ENCODE results near the gene CEACAM3.

CEACAM3 gene

DNA sequence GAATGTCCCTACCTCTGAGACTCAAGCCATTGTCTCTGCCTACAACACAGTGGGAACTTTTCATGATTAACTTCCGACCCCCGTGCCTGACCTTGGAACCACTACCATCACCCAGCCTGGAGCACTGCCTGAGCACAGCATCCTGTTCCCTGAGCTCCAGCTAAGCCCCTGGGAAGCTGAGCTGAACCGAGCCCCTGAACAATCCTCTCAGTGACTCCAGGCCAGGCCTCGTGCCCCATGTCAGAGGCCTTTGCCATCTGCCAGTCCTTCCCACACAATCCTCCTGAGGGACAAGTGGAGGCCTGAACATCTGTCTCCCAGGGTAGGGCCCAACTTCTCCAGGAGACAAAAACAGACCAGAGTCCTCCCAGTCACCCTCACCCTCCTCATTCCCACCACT is 17.5 kb downstream of the CEACAM3 start:
- H3K4me3 ChIP-seq (ENCODE audit: low read depth, low read length): no peak overlapping the region
- H3K4me1 ChIP-seq (ENCODE audit: control insufficient read depth, insufficient read depth, low read length): no peaks in the 10 kb centered on the region
- no peaks in the 10 kb centered on the region for H3K9me3 ChIP-seq (ENCODE audit: control insufficient read depth, insufficient read depth, low read length)
- H3K36me3 ChIP-seq (ENCODE audit: control insufficient read depth, insufficient read depth, low read length): no peaks in the 10 kb centered on the region
- no peak overlapping the region for H3K9ac ChIP-seq (ENCODE audit: low read depth, low read length)
- H3K27me3 ChIP-seq (ENCODE audit: control insufficient read depth, insufficient read depth, low read length): no peaks in the 10 kb centered on the region

DNA sequence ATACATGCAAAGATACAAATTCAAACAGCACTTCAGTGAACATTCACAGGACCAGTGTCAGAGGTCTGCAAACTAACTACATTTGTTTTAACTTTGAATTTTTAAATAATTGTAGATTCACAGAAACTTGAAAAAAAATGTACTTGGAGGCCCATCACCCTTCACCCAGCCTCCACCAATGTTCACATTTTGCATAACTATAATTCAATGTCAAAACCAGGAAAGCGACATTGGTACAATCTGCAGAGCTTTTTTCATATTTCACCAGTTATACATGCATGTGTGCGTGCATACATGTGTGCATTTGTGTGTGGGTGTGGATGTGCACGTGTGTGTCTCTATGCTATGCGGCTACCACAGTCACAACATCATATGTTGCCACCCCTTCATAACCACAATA is 18.9 kb downstream of the CEACAM3 start:
- Histone ChIP-seq H3K27me3 (ENCODE audit: control insufficient read depth, insufficient read depth, low read length) (no peaks in the 10 kb centered on the region), H3K9ac (ENCODE audit: low read depth, low read length) (no peak overlapping the region), H3K4me1 (ENCODE audit: control insufficient read depth, insufficient read depth, low read length) (no peaks in the 10 kb centered on the region), H3K9me3 (ENCODE audit: control insufficient read depth, insufficient read depth, low read length) (no peaks in the 10 kb centered on the region), H3K4me3 (ENCODE audit: low read depth, low read length) (no peak overlapping the region), H3K36me3 (ENCODE audit: control insufficient read depth, insufficient read depth, low read length) (no peaks in the 10 kb centered on the region)

GRCh38 chr19:41816761-41817160 is 20.4 kb downstream of the CEACAM3 start:
- Histone ChIP-seq H3K9me3 (ENCODE audit: control insufficient read depth, insufficient read depth, low read length) (no peaks in the 10 kb centered on the region), H3K36me3 (ENCODE audit: control insufficient read depth, insufficient read depth, low read length) (no peaks in the 10 kb centered on the region), H3K4me1 (ENCODE audit: control insufficient read depth, insufficient read depth, low read length) (no peaks in the 10 kb centered on the region), H3K9ac (ENCODE audit: low read depth, low read length) (no peak overlapping the region), H3K4me3 (ENCODE audit: low read depth, low read length) (no peak overlapping the region), H3K27me3 (ENCODE audit: control insufficient read depth, insufficient read depth, low read length) (no peaks in the 10 kb centered on the region)

DNA sequence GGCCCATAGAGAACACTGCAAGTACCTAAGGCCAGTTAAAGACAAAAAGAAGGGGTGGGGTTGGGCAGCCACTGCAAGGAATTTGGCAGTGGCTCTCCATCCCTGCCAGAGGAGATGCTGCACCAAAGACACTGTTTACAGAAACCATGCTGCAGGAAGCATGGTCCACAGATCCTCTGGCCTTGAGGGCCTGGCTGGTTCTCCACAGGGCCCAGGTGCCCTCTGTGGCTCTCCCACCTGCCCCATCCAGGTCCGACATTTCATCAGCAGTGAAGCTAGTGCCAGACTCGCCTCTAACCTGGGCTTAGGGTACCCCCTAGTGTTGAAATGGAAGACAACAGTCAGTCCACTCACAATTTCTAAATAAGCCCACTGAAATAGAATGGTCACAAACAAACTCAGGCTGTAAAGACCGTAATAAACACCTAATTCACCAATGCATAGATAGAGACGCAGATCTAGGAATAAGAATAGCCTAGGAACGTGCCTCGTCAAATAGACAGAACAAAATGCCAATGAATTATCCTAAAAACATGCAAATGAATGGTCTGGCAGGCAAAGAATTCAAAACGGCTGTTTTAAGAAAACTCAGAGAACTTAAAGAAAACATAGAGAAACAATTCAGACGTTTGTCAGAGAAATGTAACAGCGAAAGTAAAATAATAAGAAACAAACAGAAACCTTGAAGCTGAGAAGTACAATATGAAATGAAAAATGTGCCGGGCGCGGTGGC is 24.8 kb downstream of the CEACAM3 start:
- Histone ChIP-seq H3K9ac (ENCODE audit: low read depth, low read length) (no peak overlapping the region), H3K4me1 (ENCODE audit: control insufficient read depth, insufficient read depth, low read length) (no peaks in the 10 kb centered on the region), H3K27me3 (ENCODE audit: control insufficient read depth, insufficient read depth, low read length) (no peaks in the 10 kb centered on the region), H3K9me3 (ENCODE audit: control insufficient read depth, insufficient read depth, low read length) (no peaks in the 10 kb centered on the region), H3K36me3 (ENCODE audit: control insufficient read depth, insufficient read depth, low read length) (no peaks in the 10 kb centered on the region), H3K4me3 (ENCODE audit: low read depth, low read length) (no peak overlapping the region)

DNA sequence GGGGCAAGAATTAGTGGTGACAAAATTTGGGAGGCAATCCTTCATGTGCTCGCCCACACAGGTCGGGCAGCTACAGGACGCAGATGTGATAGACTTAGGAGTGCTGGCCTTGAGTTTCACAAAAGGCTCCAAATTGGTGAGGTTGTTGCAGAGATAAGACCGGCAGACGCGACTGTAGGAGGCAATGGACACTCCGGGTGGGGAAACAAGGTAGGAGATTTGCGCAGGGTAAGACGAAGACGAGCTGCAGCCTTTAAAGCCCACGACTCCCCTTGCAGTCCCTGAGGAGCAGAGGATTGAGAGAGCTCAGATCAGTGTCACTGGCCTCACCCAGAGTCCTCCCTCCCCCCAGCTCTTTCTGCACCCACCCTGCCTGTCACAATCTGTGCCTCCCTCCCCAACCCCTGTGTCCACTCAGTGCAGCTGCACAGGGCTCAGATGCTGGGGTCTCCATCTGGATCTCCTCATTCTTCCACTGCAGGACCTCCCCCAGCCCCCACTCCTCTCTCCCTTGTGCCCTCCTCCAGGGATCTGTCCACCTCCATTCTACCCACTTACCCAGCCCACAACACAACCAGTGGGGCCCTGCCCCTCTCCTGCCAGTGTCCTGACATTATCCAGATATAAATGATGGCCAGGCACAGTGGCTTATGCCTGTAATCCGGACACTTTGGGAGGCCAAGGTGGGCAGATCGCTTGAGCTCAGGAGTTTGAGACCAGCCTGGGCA is 41.8 kb downstream of the CEACAM3 start:
- H3K9ac ChIP-seq (ENCODE audit: low read depth, low read length): no peak overlapping the region
- no peak overlapping the region for H3K4me3 ChIP-seq (ENCODE audit: low read depth, low read length)
- H3K4me1 ChIP-seq (ENCODE audit: control insufficient read depth, insufficient read depth, low read length): no peaks in the 10 kb centered on the region
- H3K27me3 ChIP-seq (ENCODE audit: control insufficient read depth, insufficient read depth, low read length): peaks cover 3% of the 10 kb centered on the region
- H3K9me3 ChIP-seq (ENCODE audit: control insufficient read depth, insufficient read depth, low read length): no peaks in the 10 kb centered on the region
- H3K36me3 ChIP-seq (ENCODE audit: control insufficient read depth, insufficient read depth, low read length): no peaks in the 10 kb centered on the region

DNA sequence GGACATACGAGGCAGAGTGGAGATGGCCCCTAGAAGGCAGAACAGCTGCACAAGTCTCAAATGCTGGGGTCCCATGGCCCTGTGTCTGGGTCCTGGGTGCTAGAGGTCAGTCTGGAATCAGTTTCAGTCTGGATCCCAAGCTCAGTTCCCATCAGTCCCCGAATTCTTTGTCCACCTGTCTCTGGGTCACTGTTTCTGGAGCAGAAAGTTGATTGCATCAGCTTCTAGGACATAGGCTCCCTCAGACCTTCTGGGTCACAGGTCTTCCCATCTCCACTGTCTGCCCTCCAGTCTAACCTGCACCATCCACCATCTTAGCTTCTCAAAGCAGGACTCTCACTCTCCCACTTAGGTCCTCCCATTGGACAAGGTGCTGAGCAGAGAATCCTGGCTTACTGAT is 42.8 kb downstream of the CEACAM3 start:
- H3K27me3 ChIP-seq (ENCODE audit: control insufficient read depth, insufficient read depth, low read length): peaks cover 3% of the 10 kb centered on the region

GRCh38 chr19:41843371-41843770 is 47.0 kb downstream of the CEACAM3 start:
- no peaks in the 10 kb centered on the region for H3K4me1 ChIP-seq (ENCODE audit: control insufficient read depth, insufficient read depth, low read length)
- H3K4me3 ChIP-seq (ENCODE audit: low read depth, low read length): no peak overlapping the region
- no peaks in the 10 kb centered on the region for H3K36me3 ChIP-seq (ENCODE audit: control insufficient read depth, insufficient read depth, low read length)
- H3K9ac ChIP-seq (ENCODE audit: low read depth, low read length): no peak overlapping the region
- H3K27me3 ChIP-seq (ENCODE audit: control insufficient read depth, insufficient read depth, low read length): peaks cover 3% of the 10 kb centered on the region
- H3K9me3 ChIP-seq (ENCODE audit: control insufficient read depth, insufficient read depth, low read length): no peaks in the 10 kb centered on the region

More for the DNA sequence above, 42.8 kb downstream of the CEACAM3 start:
- no peak overlapping the region for H3K9ac ChIP-seq (ENCODE audit: low read depth, low read length)
- no peak overlapping the region for H3K4me3 ChIP-seq (ENCODE audit: low read depth, low read length)
- H3K9me3 ChIP-seq (ENCODE audit: control insufficient read depth, insufficient read depth, low read length): no peaks in the 10 kb centered on the region
- H3K4me1 ChIP-seq (ENCODE audit: control insufficient read depth, insufficient read depth, low read length): no peaks in the 10 kb centered on the region
- no peaks in the 10 kb centered on the region for H3K36me3 ChIP-seq (ENCODE audit: control insufficient read depth, insufficient read depth, low read length)

DNA sequence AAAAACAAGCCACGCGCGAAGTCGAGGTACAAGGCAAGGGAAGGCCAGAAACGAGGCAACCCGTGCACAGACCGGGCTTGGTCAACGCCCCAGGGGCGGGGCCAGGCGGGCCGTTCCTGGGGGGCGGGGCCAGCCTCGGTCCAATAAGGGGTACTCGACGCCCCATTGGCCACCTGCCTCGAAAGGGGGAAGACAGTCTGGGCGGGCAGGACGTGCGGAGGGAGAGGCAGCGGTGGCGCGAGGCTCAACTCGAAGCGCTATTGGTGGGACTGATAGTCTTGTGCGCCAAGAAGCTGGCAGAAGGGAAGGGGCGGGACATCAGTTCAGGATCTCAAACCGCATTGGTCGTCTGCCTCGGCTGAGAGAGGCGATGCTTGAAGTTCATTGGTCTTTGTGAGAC is 48.2 kb downstream of the CEACAM3 start, which contains the start of gene LYPD4:
LYPD4 (minus strand) TSS at position 83 of the 400 bp plus-strand sequence. CDS start 5,398 bp downstream, outside the sequence.
- no peaks in the 10 kb centered on the region for H3K9me3 ChIP-seq (ENCODE audit: control insufficient read depth, insufficient read depth, low read length)
- H3K27me3 ChIP-seq (ENCODE audit: control insufficient read depth, insufficient read depth, low read length): no peaks in the 10 kb centered on the region
- no peaks in the 10 kb centered on the region for H3K36me3 ChIP-seq (ENCODE audit: control insufficient read depth, insufficient read depth, low read length)
- H3K4me3 ChIP-seq (ENCODE audit: low read depth, low read length): no peak within 1 kb of the TSS
- no peaks in the 10 kb centered on the region for H3K4me1 ChIP-seq (ENCODE audit: control insufficient read depth, insufficient read depth, low read length)
- no peak within 1 kb of the TSS for H3K9ac ChIP-seq (ENCODE audit: low read depth, low read length)

GRCh38 chr19:41845001-41845050 is 48.4 kb downstream of the CEACAM3 start, which contains the start of gene DMRTC2:
Gene DMRTC2, plus strand, starts transcription at chr19:41845042. Its CDS starts 2,387 bp downstream, at chr19:41847429.
- H3K27me3 ChIP-seq (ENCODE audit: control insufficient read depth, insufficient read depth, low read length): no peaks in the 10 kb centered on the region
- no peak within 1 kb of the TSS for H3K4me3 ChIP-seq (ENCODE audit: low read depth, low read length)
- no peaks in the 10 kb centered on the region for H3K4me1 ChIP-seq (ENCODE audit: control insufficient read depth, insufficient read depth, low read length)
- no peaks in the 10 kb centered on the region for H3K36me3 ChIP-seq (ENCODE audit: control insufficient read depth, insufficient read depth, low read length)
- H3K9ac ChIP-seq (ENCODE audit: low read depth, low read length): no peak within 1 kb of the TSS
- H3K9me3 ChIP-seq (ENCODE audit: control insufficient read depth, insufficient read depth, low read length): no peaks in the 10 kb centered on the region

DNA sequence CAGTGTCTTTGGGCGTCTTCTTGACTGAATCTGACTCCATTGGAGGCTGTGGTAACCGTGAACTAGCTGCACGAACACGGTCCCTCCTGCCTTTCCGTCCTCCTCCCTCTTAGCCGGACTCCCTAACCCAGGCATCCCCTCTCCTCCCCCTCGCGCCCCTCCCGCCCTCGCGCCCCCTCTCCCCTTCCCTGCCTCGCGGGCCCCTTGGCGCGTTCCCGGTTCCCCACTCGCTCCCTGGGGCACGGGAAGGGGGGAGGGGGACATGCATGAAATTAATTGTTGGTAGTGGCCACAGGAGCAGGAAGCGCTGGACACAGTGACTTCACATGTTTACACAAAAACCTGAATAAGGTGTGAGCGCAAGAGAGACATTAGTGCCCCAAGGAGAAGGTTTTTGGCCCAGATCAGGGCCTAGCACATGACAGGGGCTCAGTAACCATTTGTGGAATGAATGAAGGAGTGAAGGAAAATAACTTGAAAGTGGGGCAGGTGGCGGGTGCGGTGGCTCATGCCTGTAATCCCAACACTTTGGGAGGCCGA is 48.7 kb downstream of the CEACAM3 start:
- Histone ChIP-seq H3K4me1 (ENCODE audit: control insufficient read depth, insufficient read depth, low read length) (no peaks in the 10 kb centered on the region), H3K9me3 (ENCODE audit: control insufficient read depth, insufficient read depth, low read length) (no peaks in the 10 kb centered on the region), H3K27me3 (ENCODE audit: control insufficient read depth, insufficient read depth, low read length) (no peaks in the 10 kb centered on the region), H3K9ac (ENCODE audit: low read depth, low read length) (no peak overlapping the region), H3K4me3 (ENCODE audit: low read depth, low read length) (no peak overlapping the region), H3K36me3 (ENCODE audit: control insufficient read depth, insufficient read depth, low read length) (no peaks in the 10 kb centered on the region)

DNA sequence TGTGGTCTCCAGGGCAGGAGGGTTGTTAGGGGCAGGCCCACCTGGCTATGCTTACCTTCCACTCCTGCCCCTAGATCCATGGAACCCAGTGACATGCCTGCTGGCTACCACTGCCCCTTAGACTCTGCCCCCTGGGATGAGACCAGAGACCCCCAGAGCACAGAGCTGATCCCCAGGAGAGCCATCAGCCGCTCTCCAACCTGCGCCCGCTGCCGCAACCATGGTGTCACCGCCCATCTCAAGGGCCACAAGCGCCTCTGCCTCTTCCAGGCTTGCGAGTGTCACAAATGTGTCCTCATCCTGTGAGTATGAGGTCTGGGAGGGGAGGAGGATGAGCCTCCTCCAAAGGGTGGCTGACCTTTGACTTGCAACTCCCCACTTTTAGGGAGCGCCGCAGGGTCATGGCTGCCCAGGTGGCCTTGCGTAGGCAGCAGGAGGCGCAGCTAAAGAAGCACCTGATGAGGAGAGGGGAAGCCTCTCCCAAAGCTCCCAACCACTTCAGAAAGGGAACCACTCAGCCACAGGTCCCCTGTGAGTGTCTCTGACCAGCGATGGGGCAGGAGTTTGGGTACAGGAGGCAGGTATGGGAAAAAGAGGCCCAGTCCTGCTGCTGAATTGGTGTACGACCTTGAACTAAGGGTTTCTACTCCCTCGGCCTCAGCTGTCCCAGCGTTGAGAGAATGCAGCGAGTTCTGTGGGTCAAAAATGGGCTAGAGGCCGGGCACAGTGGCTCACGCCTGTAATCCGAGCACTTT is 51.1 kb downstream of the CEACAM3 start:
- Histone ChIP-seq H3K9me3 (ENCODE audit: control insufficient read depth, insufficient read depth, low read length) (no peaks in the 10 kb centered on the region), H3K4me1 (ENCODE audit: control insufficient read depth, insufficient read depth, low read length) (peaks cover 6% of the 10 kb centered on the region), H3K4me3 (ENCODE audit: low read depth, low read length) (no peak overlapping the region), H3K27me3 (ENCODE audit: control insufficient read depth, insufficient read depth, low read length) (no peaks in the 10 kb centered on the region), H3K36me3 (ENCODE audit: control insufficient read depth, insufficient read depth, low read length) (no peaks in the 10 kb centered on the region), H3K9ac (ENCODE audit: low read depth, low read length) (no peak overlapping the region)

DNA sequence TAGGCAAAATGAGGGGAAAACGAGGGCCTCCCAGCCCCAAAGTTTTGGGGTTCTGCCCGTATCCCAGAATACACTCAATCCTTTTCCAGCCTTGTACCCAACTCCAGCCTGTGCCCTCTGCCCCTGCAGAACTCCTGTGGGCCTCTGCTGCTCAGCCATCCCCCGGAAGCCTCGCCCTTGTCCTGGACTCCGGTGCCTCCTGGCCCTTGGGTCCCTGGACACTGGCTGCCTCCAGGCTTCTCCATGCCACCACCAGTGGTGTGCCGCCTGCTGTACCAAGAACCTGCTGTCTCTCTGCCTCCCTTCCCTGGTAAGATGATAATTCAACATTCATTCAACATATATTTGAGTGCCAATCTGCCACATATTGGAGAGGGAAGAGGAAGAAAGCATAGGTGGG is 52.3 kb downstream of the CEACAM3 start:
- Histone ChIP-seq H3K36me3 (ENCODE audit: control insufficient read depth, insufficient read depth, low read length) (no peaks in the 10 kb centered on the region), H3K9ac (ENCODE audit: low read depth, low read length) (no peak overlapping the region)

More for the DNA sequence above, 52.3 kb downstream of the CEACAM3 start:
- H3K27me3 ChIP-seq (ENCODE audit: control insufficient read depth, insufficient read depth, low read length): no peaks in the 10 kb centered on the region
- H3K4me1 ChIP-seq (ENCODE audit: control insufficient read depth, insufficient read depth, low read length): peaks cover 6% of the 10 kb centered on the region
- no peak overlapping the region for H3K4me3 ChIP-seq (ENCODE audit: low read depth, low read length)
- H3K9me3 ChIP-seq (ENCODE audit: control insufficient read depth, insufficient read depth, low read length): no peaks in the 10 kb centered on the region
